Endothelial cell of umbilical vein (primary cell): ENCODE results near the gene UBR4. TPM values are rescaled to one million over a fixed set of nuclear protein-coding genes. Genes with fewer than 3 reads are reported as not detected.

Source experiments
- BruUV-seq: library from RNA; stranded (reverse); fragments of 400-500 nt; replicated peaks from 2 replicates; lab custom pipeline; 2021; lab: Mats Ljungman, UMichigan
- CTCF ChIA-PET: fragments of 300-600, 350-600 bp; sonication (Branson Sonifier 250); formaldehyde crosslinking; loops from one replicate; lab custom pipeline; 2021; ENCODE audit warnings: antibody characterized with exemption, inconsistent platforms; lab: Charles Lee
- POLR2A ChIA-PET: fragments of 300-600, 350-600 bp; sonication (Branson Sonifier 250); formaldehyde crosslinking; loops from one replicate; lab custom pipeline; 2021; ENCODE audit warnings: antibody characterized with exemption, inconsistent platforms; lab: Charles Lee
- DNase-seq: peaks from one replicate; pipeline ENCODE4 v3.0.0-alpha.2; 2011; ENCODE audit warnings: low read depth, low spot score
- FAIRE-seq: peaks from 2 replicates; lab custom pipeline; 2011; peaks lifted over from hg19 to GRCh38; lab: Jason Lieb, UNC
- H2AFZ ChIP-seq: 2 replicates; pipeline ENCODE4 v1.6.0; 2012; ENCODE audit warnings: low read depth, low read length, control low read depth, inconsistent platforms
- H3K27ac ChIP-seq: 2 replicates; pipeline ENCODE4 v1.5.1; 2011; ENCODE audit warnings: low read depth, mild to moderate bottlenecking, control low read depth, low read length, moderate library complexity; ENCODE audit not compliant: insufficient read depth
- H3K27me3 ChIP-seq, 2 experiments: 2 replicates each; pipeline versions ENCODE4 v1.6.0 to v1.6.1; 2011; ENCODE audit warnings: low read length in 2 of 2, mixed read lengths in 1 of 2; ENCODE audit not compliant: control insufficient read depth in 2 of 2, insufficient read depth in 2 of 2
- H3K36me3 ChIP-seq, 2 experiments: 2 replicates in 1 of 2; 3 replicates in 1 of 2; pipeline ENCODE4 v1.5.1; 2011; ENCODE audit warnings: low read length in 2 of 2, mild to moderate bottlenecking in 1 of 2, moderate library complexity in 1 of 2; ENCODE audit not compliant: control insufficient read depth in 2 of 2, insufficient read depth in 2 of 2; ENCODE audit errors: extremely low read depth in 1 of 2
- H3K4me1 ChIP-seq: 3 replicates; pipeline ENCODE4 v1.5.1; 2011; ENCODE audit warnings: mild to moderate bottlenecking, low read length; ENCODE audit not compliant: control insufficient read depth, insufficient read depth; ENCODE audit errors: extremely low read depth
- H3K4me2 ChIP-seq: 2 replicates; pipeline ENCODE4 v1.6.1; 2011; ENCODE audit warnings: low read length, control low read depth, mixed read lengths; ENCODE audit not compliant: insufficient read depth
- H3K4me3 ChIP-seq, 3 experiments: fragments of 200-600 bp in 1 of 3; sonication (generic), shearing (Covaris generic) in 1 of 3; replicated peaks in 1 of 3; 2 replicates each; pipeline ENCODE4 v1.5.1; 2011 to 2016; ENCODE audit warnings: control low read depth in 3 of 3, low read length in 3 of 3, mild to moderate bottlenecking in 2 of 3, inconsistent platforms in 1 of 3, low read depth in 1 of 3, moderate library complexity in 1 of 3; ENCODE audit not compliant: insufficient read depth in 1 of 3
- H3K79me2 ChIP-seq: 2 replicates; pipeline ENCODE4 v1.6.0; 2012; ENCODE audit warnings: low read length, inconsistent platforms; ENCODE audit not compliant: control insufficient read depth, insufficient read depth
- H3K9ac ChIP-seq: replicated peaks from 2 replicates; pipeline ENCODE3; 2011; ENCODE audit warnings: low read length, control low read depth; ENCODE audit not compliant: insufficient read depth; ENCODE audit errors: extremely low read depth
- H3K9me1 ChIP-seq: replicated peaks from 3 replicates; pipeline ENCODE4 v1.6.0; 2011; ENCODE audit warnings: mild to moderate bottlenecking, low read length; ENCODE audit not compliant: control insufficient read depth, insufficient read depth; ENCODE audit errors: extremely low read depth
- H3K9me3 ChIP-seq: replicated peaks from 2 replicates; pipeline ENCODE4 v1.5.1; 2012; ENCODE audit warnings: low read length, inconsistent platforms; ENCODE audit not compliant: control insufficient read depth, insufficient read depth
- H4K20me1 ChIP-seq: replicated peaks from 2 replicates; pipeline ENCODE3; 2011; ENCODE audit warnings: mild to moderate bottlenecking, low read length; ENCODE audit not compliant: control insufficient read depth, insufficient read depth; ENCODE audit errors: extremely low read depth
- CTCF ChIP-seq, 2 donors: IDR thresholded peaks; 1 replicate in 1 of 2; 2 replicates in 1 of 2; pipeline ENCODE4 v1.5.1; 2011; ENCODE audit warnings: low read length in 2 of 2, mild to moderate bottlenecking in 2 of 2, moderate library complexity in 2 of 2, control low read depth in 1 of 2, inconsistent platforms in 1 of 2, low read depth in 1 of 2; ENCODE audit not compliant: insufficient read depth in 1 of 2; ENCODE audit errors: extremely low read depth in 1 of 2
- EZH2 ChIP-seq: IDR thresholded peaks from 2 replicates; pipeline ENCODE4 v1.6.1; 2012; ENCODE audit warnings: borderline replicate concordance, low read depth, mild to moderate bottlenecking, moderate library complexity, low read length, inconsistent platforms; ENCODE audit not compliant: severe bottlenecking
- FOS ChIP-seq: IDR thresholded peaks from 2 replicates; pipeline ENCODE4 v1.6.1; 2011; ENCODE audit warnings: mild to moderate bottlenecking, low read length, moderate library complexity, borderline replicate concordance; ENCODE audit not compliant: insufficient read depth
- GATA2 ChIP-seq: IDR thresholded peaks from 2 replicates; pipeline ENCODE4 v1.7.0; 2011; ENCODE audit warnings: low read depth, mild to moderate bottlenecking, moderate library complexity, mixed read lengths, low read length; ENCODE audit not compliant: insufficient read length, insufficient read depth
- JUN ChIP-seq: IDR thresholded peaks from 2 replicates; pipeline ENCODE4 v1.6.1; 2011; ENCODE audit warnings: borderline replicate concordance, low read depth; ENCODE audit not compliant: insufficient read length, insufficient read depth
- MYC ChIP-seq: IDR thresholded peaks from one replicate; pipeline ENCODE4 v1.6.1; 2011; ENCODE audit warnings: mild to moderate bottlenecking, low read depth, low read length
- POLR2A ChIP-seq: IDR thresholded peaks from 2 replicates; pipeline ENCODE4 v1.6.1; 2012; ENCODE audit warnings: low read depth, mild to moderate bottlenecking, control low read depth, low read length
- POLR2AphosphoS5 ChIP-seq: IDR thresholded peaks from 2 replicates; pipeline ENCODE4 v1.6.1; 2012; ENCODE audit warnings: low read depth, mild to moderate bottlenecking, control low read depth, low read length, moderate library complexity; ENCODE audit not compliant: insufficient read depth
- dilution Hi-C: fragments of 300-500 bp; cut with MboI; formaldehyde crosslinking; loops from one replicate; pipeline ENCODE4 v1.15.0; 2019; ENCODE audit warnings: low sequenced_read_pairs; ENCODE audit not compliant: extremely low pct_ligation_motif_present
- intact Hi-C: fragments of 100-400 bp; cut with micrococcal nuclease; formaldehyde crosslinking; loops from one replicate; pipeline ENCODE4 v1.10.0; 2022
- polyA plus RNA-seq, 4 experiments: library from polyadenylated mRNA; depleted of rRNA in 3 of 4; stranded (reverse) in 3 of 4; unstranded in 1 of 4; fragments of >200 nt; gene quantifications; 2 replicates each; pipeline versions ENCODE4 v1.2.1 to v1.2.3, GENCODE V29; 2011 to 2012; ENCODE audit warnings: missing spikeins in 1 of 4
- total RNA-seq: library from RNA; stranded (reverse); gene quantifications from 2 replicates; pipeline ENCODE4 v1.2.3, GENCODE V29; 2021
- TF ChIP-seq, protein P1 (sequence below): IDR thresholded peaks from 2 replicates; pipeline ENCODE4 v1.6.1; 2011; ENCODE audit not compliant: insufficient read depth, insufficient read length

UBR4 gene
- total and polyA plus RNA-seq, 2 donors (not counting 3 experiments of a cell fraction or from before 2014, with no cell fraction given) = 125 to 150 TPM

GRCh38 chr1:19080721-19081120 is 129.3 kb downstream of the UBR4 start:
- Histone ChIP-seq H3K27me3 (no peaks in the 10 kb centered on the region), H3K4me2 (peak overlapping the region; percentile 42), H3K27ac (peak overlapping the region; percentile 84), H3K4me3 (no peak overlapping the region), H3K9me3 (no peaks in the 10 kb centered on the region), H3K36me3 (peaks cover 28 to 67% of the 10 kb centered on the region in 2 experiments), H3K9me1 (no peaks in the 10 kb centered on the region), H3K79me2 (no peaks in the 10 kb centered on the region), H3K9ac (no peak overlapping the region), H2AFZ (no peak overlapping the region), H4K20me1 (no peaks in the 10 kb centered on the region), H3K4me1 (peaks cover 42% of the 10 kb centered on the region)
- FAIRE-seq = no peak
- intact Hi-C loops = loop anchor here (5.0 kb wide), 2 partner anchors 108 to 483 kb away; no protein-coding TSS in a partner anchor
- DNase-seq = no peak
- POLR2A ChIA-PET = no interaction called here
- TF ChIP-seq EZH2 (no peak), POLR2AphosphoS5 (no peak), FOS (no peak), MYC (no peak), POLR2A (no peak), CTCF (IDR thresholded peaks at IDR 0.05; ENCODE audit: extremely low read depth in 1 of 2, insufficient read depth in 1 of 2, low read depth in 1 of 2, low read length in 2 of 2) (no peak), GATA2 (no peak), JUN (no peak)
- TF ChIP-seq, protein P1, sequence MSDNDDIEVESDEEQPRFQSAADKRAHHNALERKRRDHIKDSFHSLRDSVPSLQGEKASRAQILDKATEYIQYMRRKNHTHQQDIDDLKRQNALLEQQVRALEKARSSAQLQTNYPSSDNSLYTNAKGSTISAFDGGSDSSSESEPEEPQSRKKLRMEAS = no peak
- dilution Hi-C loops = no loop called here
- CTCF ChIA-PET = interaction anchor here (1.8 to 8.2 kb wide), 4 partner anchors 9 to 197 kb away, joined by 4 to 59 read pairs (median 8); no protein-coding TSS in a partner anchor
- no TSS peak for BruUV-seq
